HCT116 (cell line): ENCODE results near the gene M1AP. TPM values are rescaled to one million over a fixed set of nuclear protein-coding genes. Genes with fewer than 3 reads are reported as not detected.

ENCODE experiments used
- ATAC-seq: fragments of 200-7000 bp; cut with Tn5 transposase; 2 replicates; pipeline ENCODE4 v1.9.1; 2020; ENCODE audit warnings: mild to moderate bottlenecking, moderate library complexity
- BruUV-seq: library from RNA; stranded (reverse); fragments of 400-500 nt; replicated peaks from 2 replicates; lab custom pipeline; 2021; lab: Mats Ljungman, UMichigan
- CTCF ChIA-PET: fragments of 300-600 bp; sonication (Branson Sonifier 250); formaldehyde crosslinking; loops from one replicate; lab custom pipeline; 2021; ENCODE audit warnings: antibody characterized with exemption; lab: Charles Lee
- POLR2A ChIA-PET: fragments of 300-600, 350-600 bp; sonication (Branson Sonifier 250); formaldehyde crosslinking; loops from one replicate; lab custom pipeline; 2021; ENCODE audit warnings: antibody characterized with exemption; lab: Charles Lee
- RAD21 ChIA-PET, 2 experiments: fragments of 300-600 bp; sonication (Branson Sonifier 250); formaldehyde crosslinking; loops; one replicate each; lab custom pipeline; 2023; ENCODE audit warnings: low total read pairs in 2 of 2; ENCODE audit not compliant: uncharacterized antibody in 2 of 2, unreplicated experiment in 2 of 2, low non-redundant PET in 1 of 2; lab: Charles Lee
- DNase-seq: peaks from one replicate; pipeline ENCODE4 v3.0.0-alpha.2; 2010; ENCODE audit warnings: low read depth, low spot score
- H2AFZ ChIP-seq: fragments of 200-600 bp; shearing (Covaris generic), sonication (generic); 2 replicates; pipeline ENCODE4 v1.6.1; 2017; ENCODE audit warnings: low read depth, mixed run types, mixed read lengths, antibody characterized with exemption, low read length; ENCODE audit not compliant: poor library complexity, severe bottlenecking
- H3K27ac ChIP-seq: 2 replicates; pipeline ENCODE4 v1.5.1; 2012; ENCODE audit warnings: low read depth, low read length
- H3K27me3 ChIP-seq: fragments of 200-600 bp; sonication (generic); 2 replicates; pipeline ENCODE4 v1.6.1; 2016; ENCODE audit warnings: mixed run types, low read length, mixed read lengths; ENCODE audit not compliant: insufficient read depth
- H3K36me3 ChIP-seq, 2 experiments: fragments of 200-500 bp in 1 of 2; fragments of 200-600 bp in 1 of 2; sonication (Bioruptor generic) in 1 of 2; sonication (generic) in 1 of 2; 2 replicates each; pipeline versions ENCODE4 v1.5.1 to v1.6.1; 2014 to 2016; ENCODE audit warnings: low read length in 2 of 2, inconsistent platforms in 1 of 2, mixed read lengths in 1 of 2, mixed run types in 1 of 2; ENCODE audit not compliant: insufficient read depth in 2 of 2, control insufficient read depth in 1 of 2
- H3K4me1 ChIP-seq, 2 experiments: fragments of 200-600 bp in 1 of 2; sonication (generic) in 1 of 2; 2 replicates each; pipeline versions ENCODE4 v1.5.1 to v1.6.1; 2012 to 2017; ENCODE audit warnings: low read length in 2 of 2, inconsistent platforms in 1 of 2, mild to moderate bottlenecking in 1 of 2, mixed read lengths in 1 of 2, mixed run types in 1 of 2, moderate library complexity in 1 of 2; ENCODE audit not compliant: insufficient read depth in 2 of 2, control insufficient read depth in 1 of 2
- H3K4me2 ChIP-seq: fragments of 200-600 bp; sonication (generic); 2 replicates; pipeline ENCODE4 v1.6.1; 2017; ENCODE audit warnings: mixed run types, low read length, mixed read lengths
- H3K4me3 ChIP-seq, 2 experiments: fragments of 200-600 bp in 1 of 2; sonication (generic) in 1 of 2; replicated peaks in 1 of 2; 2 replicates each; pipeline ENCODE4 v1.5.1; 2011 to 2016; ENCODE audit warnings: low read length in 2 of 2, control low read depth in 1 of 2, low read depth in 1 of 2, mild to moderate bottlenecking in 1 of 2, mixed read lengths in 1 of 2, mixed run types in 1 of 2
- H3K79me2 ChIP-seq: fragments of 200-600 bp; sonication (generic); 2 replicates; pipeline ENCODE4 v1.6.1; 2017; ENCODE audit warnings: mild to moderate bottlenecking, mixed run types, low read length, moderate library complexity, mixed read lengths; ENCODE audit not compliant: insufficient read depth
- H3K9ac ChIP-seq: fragments of 200-600 bp; sonication (generic); 2 replicates; pipeline ENCODE4 v1.6.1; 2016; ENCODE audit warnings: low read length, mixed read lengths
- H3K9me2 ChIP-seq: fragments of 200-600 bp; sonication (generic), shearing (Covaris generic); 2 replicates; pipeline ENCODE4 v1.6.1; 2017; ENCODE audit warnings: mixed run types, mild to moderate bottlenecking, moderate library complexity; ENCODE audit not compliant: insufficient read depth
- H3K9me3 ChIP-seq, 2 experiments: fragments of 200-500 bp in 1 of 2; fragments of 200-600 bp in 1 of 2; sonication (Bioruptor generic) in 1 of 2; sonication (generic) in 1 of 2; 2 replicates each; pipeline ENCODE4 v1.6.1; 2014 to 2017; ENCODE audit warnings: low read length in 2 of 2, mixed read lengths in 2 of 2, inconsistent platforms in 1 of 2, low read depth in 1 of 2, mild to moderate bottlenecking in 1 of 2, mixed run types in 1 of 2, moderate library complexity in 1 of 2; ENCODE audit not compliant: control insufficient read depth in 1 of 2, insufficient read depth in 1 of 2
- H4K20me1 ChIP-seq: fragments of 200-600 bp; sonication (generic), shearing (Covaris generic); 2 replicates; pipeline ENCODE4 v1.6.1; 2017; ENCODE audit warnings: mixed run types, mild to moderate bottlenecking, moderate library complexity; ENCODE audit not compliant: insufficient read depth
- CBX3 ChIP-seq: IDR thresholded peaks from 2 replicates; pipeline ENCODE4 v1.6.1; 2012; ENCODE audit warnings: low read depth
- CEBPB ChIP-seq: IDR thresholded peaks from 2 replicates; pipeline ENCODE4 v1.6.1; 2012; ENCODE audit warnings: low read depth
- EGR1 ChIP-seq: IDR thresholded peaks from 2 replicates; pipeline ENCODE4 v1.6.1; 2012; ENCODE audit warnings: low read depth
- ELF1 ChIP-seq: IDR thresholded peaks from 2 replicates; pipeline ENCODE4 v1.6.1; 2012; ENCODE audit warnings: low read depth, borderline replicate concordance
- FOSL1 ChIP-seq: IDR thresholded peaks from 2 replicates; pipeline ENCODE4 v1.6.1; 2012; ENCODE audit warnings: low read depth
- POLR2A ChIP-seq: IDR thresholded peaks from 2 replicates; pipeline ENCODE4 v1.7.0; 2011; ENCODE audit warnings: borderline replicate concordance; ENCODE audit not compliant: insufficient read depth, insufficient read length; ENCODE audit errors: extremely low read depth
- POLR2AphosphoS5 ChIP-seq: IDR thresholded peaks from 2 replicates; pipeline ENCODE4 v1.6.1; 2011; ENCODE audit warnings: mild to moderate bottlenecking, low read depth, low read length, moderate library complexity
- RAD21 ChIP-seq: IDR thresholded peaks from 2 replicates; pipeline ENCODE4 v1.6.1; 2012; ENCODE audit warnings: low read depth, mild to moderate bottlenecking
- SIN3A ChIP-seq: IDR thresholded peaks from 2 replicates; pipeline ENCODE4 v1.6.1; 2012; ENCODE audit warnings: low read depth
- SP1 ChIP-seq: IDR thresholded peaks from 2 replicates; pipeline ENCODE4 v1.6.1; 2012; ENCODE audit warnings: low read depth
- SRF ChIP-seq: IDR thresholded peaks from 2 replicates; pipeline ENCODE4 v1.6.1; 2012; ENCODE audit warnings: low read depth
- TCF7L2 ChIP-seq: IDR thresholded peaks from 2 replicates; pipeline ENCODE4 v1.7.0; 2011; ENCODE audit warnings: borderline replicate concordance, inconsistent platforms; ENCODE audit not compliant: insufficient read depth, insufficient read length; ENCODE audit errors: extremely low read depth
- YY1 ChIP-seq: IDR thresholded peaks from 2 replicates; pipeline ENCODE4 v1.6.1; 2011; ENCODE audit warnings: low read length, low read depth, moderate library complexity, mild to moderate bottlenecking; ENCODE audit not compliant: insufficient replicate concordance; ENCODE audit errors: extremely low read depth
- ZFX ChIP-seq: fragments of 450-650 bp; IDR thresholded peaks from 2 replicates; pipeline ENCODE4 v1.6.1; 2017
- intact Hi-C: fragments of 100-400 bp; cut with micrococcal nuclease; formaldehyde crosslinking; loops from 2 replicates; pipeline ENCODE4 v1.10.0; 2022
- total RNA-seq: library from RNA; stranded (reverse); gene quantifications from one replicate; pipeline ENCODE4 v1.2.1, GENCODE V29; 2021; ENCODE audit not compliant: unreplicated experiment
- TF ChIP-seq, protein P1 (sequence below): IDR thresholded peaks from 2 replicates; pipeline ENCODE4 v1.6.1; 2012; ENCODE audit warnings: low read depth
- TF ChIP-seq, protein P2 (sequence below): IDR thresholded peaks from 2 replicates; pipeline ENCODE4 v1.6.1; 2012
- TF ChIP-seq, protein P3 (sequence below): IDR thresholded peaks from 2 replicates; pipeline ENCODE4 v1.6.1; 2012

Gene M1AP
- total RNA-seq, 1 experiment from 2014 or later, result 28.2 TPM

DNA sequence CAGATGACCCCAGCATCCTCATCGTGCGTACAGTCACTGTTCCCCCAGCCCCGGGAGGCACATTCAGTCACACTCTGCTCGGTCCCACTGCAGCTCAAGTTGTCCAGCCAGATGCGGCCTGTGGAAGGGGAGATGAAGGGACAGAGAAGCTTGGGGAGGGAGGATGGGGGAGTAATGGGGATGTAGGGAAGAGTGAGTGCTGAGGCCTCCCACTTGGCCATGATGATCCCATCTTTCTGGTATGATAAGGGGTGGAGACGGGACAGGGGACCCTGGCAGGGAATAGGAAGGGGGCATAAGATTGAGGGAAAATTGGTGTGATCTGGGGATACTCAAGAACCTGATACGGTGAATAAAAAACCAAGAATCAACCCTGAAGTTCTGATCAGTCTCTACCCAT, 97.9 kb downstream of the M1AP start (continued):
- TF ChIP-seq, protein P1, sequence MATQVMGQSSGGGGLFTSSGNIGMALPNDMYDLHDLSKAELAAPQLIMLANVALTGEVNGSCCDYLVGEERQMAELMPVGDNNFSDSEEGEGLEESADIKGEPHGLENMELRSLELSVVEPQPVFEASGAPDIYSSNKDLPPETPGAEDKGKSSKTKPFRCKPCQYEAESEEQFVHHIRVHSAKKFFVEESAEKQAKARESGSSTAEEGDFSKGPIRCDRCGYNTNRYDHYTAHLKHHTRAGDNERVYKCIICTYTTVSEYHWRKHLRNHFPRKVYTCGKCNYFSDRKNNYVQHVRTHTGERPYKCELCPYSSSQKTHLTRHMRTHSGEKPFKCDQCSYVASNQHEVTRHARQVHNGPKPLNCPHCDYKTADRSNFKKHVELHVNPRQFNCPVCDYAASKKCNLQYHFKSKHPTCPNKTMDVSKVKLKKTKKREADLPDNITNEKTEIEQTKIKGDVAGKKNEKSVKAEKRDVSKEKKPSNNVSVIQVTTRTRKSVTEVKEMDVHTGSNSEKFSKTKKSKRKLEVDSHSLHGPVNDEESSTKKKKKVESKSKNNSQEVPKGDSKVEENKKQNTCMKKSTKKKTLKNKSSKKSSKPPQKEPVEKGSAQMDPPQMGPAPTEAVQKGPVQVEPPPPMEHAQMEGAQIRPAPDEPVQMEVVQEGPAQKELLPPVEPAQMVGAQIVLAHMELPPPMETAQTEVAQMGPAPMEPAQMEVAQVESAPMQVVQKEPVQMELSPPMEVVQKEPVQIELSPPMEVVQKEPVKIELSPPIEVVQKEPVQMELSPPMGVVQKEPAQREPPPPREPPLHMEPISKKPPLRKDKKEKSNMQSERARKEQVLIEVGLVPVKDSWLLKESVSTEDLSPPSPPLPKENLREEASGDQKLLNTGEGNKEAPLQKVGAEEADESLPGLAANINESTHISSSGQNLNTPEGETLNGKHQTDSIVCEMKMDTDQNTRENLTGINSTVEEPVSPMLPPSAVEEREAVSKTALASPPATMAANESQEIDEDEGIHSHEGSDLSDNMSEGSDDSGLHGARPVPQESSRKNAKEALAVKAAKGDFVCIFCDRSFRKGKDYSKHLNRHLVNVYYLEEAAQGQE, result no peak
- TF ChIP-seq FOSL1, result no peak
- no peak for TF ChIP-seq SIN3A
- no peak for TF ChIP-seq POLR2AphosphoS5
- TF ChIP-seq, protein P2, sequence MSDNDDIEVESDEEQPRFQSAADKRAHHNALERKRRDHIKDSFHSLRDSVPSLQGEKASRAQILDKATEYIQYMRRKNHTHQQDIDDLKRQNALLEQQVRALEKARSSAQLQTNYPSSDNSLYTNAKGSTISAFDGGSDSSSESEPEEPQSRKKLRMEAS, result no peak
- TF ChIP-seq, all 23 proteins: peak for 0

DNA sequence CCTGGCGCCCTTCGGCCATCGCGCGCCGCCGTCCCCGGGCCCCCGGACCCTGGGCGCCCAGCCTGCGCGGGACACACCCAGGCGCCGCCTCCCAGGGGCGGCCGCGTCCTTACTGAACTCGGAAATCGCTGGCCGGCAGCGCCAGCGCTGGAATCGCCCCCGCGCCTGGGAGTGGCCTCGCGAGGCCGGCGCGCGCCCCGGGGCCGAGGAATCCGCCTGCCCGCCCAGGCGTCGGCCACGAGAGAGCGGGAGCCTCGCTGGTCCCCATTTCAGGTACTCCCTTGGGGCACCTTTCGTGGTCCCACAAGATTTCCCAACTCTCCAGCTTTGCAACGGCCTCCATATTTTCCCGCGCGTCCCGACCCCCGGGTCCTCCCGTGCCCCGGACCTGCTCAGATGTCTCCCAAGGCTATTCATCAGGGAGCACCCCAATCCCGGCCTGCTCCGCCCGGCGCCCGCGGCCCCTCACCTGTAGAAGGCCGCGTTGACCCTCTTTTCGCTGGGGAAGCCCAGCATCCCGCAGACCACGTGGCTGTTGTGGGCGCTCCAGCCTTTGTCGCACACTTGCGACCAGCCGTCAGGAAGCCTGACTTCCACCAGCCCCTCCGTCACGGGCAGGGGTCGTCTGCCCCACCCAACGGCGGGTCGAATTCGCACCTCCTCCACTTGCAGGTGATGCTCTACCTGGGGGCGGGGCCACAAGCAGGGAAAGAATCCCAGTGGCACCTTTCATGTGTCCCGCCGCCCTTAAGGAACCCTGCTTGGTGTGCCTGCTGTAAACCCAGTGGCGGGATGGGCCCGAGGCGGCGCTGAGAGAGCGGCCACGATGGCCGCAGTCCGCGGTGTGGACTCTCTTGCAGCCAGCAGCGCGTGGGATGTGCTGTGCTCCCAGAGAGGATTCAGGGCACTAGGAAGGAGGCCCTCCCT, 99.0 kb downstream of the M1AP start:
- Histone ChIP-seq H3K9ac (peak overlapping the region; percentile 88), H3K27ac (peak overlapping the region; percentile 90), H3K36me3 (no peaks in the 10 kb centered on the region), H3K9me2 (no peaks in the 10 kb centered on the region), H3K4me2 (peak overlapping the region; percentile 87), H3K27me3 (no peaks in the 10 kb centered on the region), H3K4me3 (peak overlapping the region; percentile 74 to 75), H4K20me1 (no peaks in the 10 kb centered on the region), H3K9me3 (no peaks in the 10 kb centered on the region), H3K79me2 (peaks cover 16% of the 10 kb centered on the region; the same call in 1 of the 2 replicates), H2AFZ (no peak overlapping the region), H3K4me1 (peaks cover 14 to 39% of the 10 kb centered on the region in 2 experiments; a peak in 3 of 4 replicates)
- BruUV-seq, result TSS peak; percentile 65
- peak; percentile 80 for ATAC-seq
- DNase-seq, result no peak
- CTCF ChIA-PET, result no interaction called here
- RAD21 ChIA-PET, result no interaction called here
- POLR2A ChIA-PET, result no interaction called here
- intact Hi-C loops, result no loop called here
- TF ChIP-seq, protein P3, sequence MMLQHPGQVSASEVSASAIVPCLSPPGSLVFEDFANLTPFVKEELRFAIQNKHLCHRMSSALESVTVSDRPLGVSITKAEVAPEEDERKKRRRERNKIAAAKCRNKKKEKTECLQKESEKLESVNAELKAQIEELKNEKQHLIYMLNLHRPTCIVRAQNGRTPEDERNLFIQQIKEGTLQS, result no peak
- TF ChIP-seq FOSL1, result no peak
- TF ChIP-seq ZFX, result peak; percentile 80
- no peak for TF ChIP-seq EGR1
- TF ChIP-seq SRF, result no peak
- TF ChIP-seq, protein P1, result no peak
- TF ChIP-seq TCF7L2, result peak; percentile 90
- TF ChIP-seq YY1, result peak; percentile 38
- TF ChIP-seq POLR2AphosphoS5, result peak; percentile 83
- TF ChIP-seq ELF1, result no peak
- TF ChIP-seq POLR2A, result peak; percentile 17
- TF ChIP-seq, protein P2, result no peak
- no peak for TF ChIP-seq SP1
- no peak for TF ChIP-seq RAD21
- no peak for TF ChIP-seq CEBPB
- no peak for TF ChIP-seq CBX3
